HEK293T (cell line): ENCODE results near the gene LAMA3.

ENCODE experiments used
- CTCF ChIA-PET: fragments of 350-600 bp; formaldehyde crosslinking; extraction: SDS; loops from one replicate; lab custom pipeline; 2021; ENCODE audit warnings: antibody characterized with exemption, inconsistent platforms; lab: Yijun Ruan, JAX
- POLR2A ChIA-PET: fragments of 350-600 bp; formaldehyde crosslinking; extraction: SDS; loops from one replicate; lab custom pipeline; 2020; ENCODE audit warnings: antibody characterized with exemption, inconsistent platforms; lab: Yijun Ruan, JAX
- DNase-seq: peaks from one replicate; pipeline ENCODE4 v3.0.0; 2012; ENCODE audit warnings: mixed read lengths; ENCODE audit errors: extremely low spot score
- ARNT ChIP-seq: fragments of 450-650 bp; IDR thresholded peaks from 2 replicates; pipeline ENCODE4 v1.6.1; 2017; ENCODE audit warnings: mild to moderate bottlenecking
- BHLHE40 ChIP-seq: fragments of 450-650 bp; IDR thresholded peaks from 2 replicates; pipeline ENCODE4 v1.6.1; 2016; ENCODE audit warnings: mild to moderate bottlenecking, moderate library complexity, borderline replicate concordance
- CTBP1 ChIP-seq: fragments of 450-650 bp; IDR thresholded peaks from 2 replicates; pipeline ENCODE4 v1.6.1; 2016; ENCODE audit warnings: borderline replicate concordance
- ELF4 ChIP-seq: fragments of 450-650 bp; IDR thresholded peaks from 2 replicates; pipeline ENCODE4 v1.6.1; 2017; ENCODE audit warnings: antibody characterized with exemption
- FOXA1 ChIP-seq: fragments of 450-650 bp; IDR thresholded peaks from 2 replicates; pipeline ENCODE4 v1.6.1; 2016; ENCODE audit warnings: mild to moderate bottlenecking
- FOXK2 ChIP-seq: fragments of 450-650 bp; IDR thresholded peaks from 2 replicates; pipeline ENCODE4 v1.6.1; 2016; ENCODE audit warnings: mild to moderate bottlenecking
- FOXM1 ChIP-seq: fragments of 450-650 bp; IDR thresholded peaks from 2 replicates; pipeline ENCODE4 v1.6.1; 2017; ENCODE audit warnings: mild to moderate bottlenecking, borderline replicate concordance
- HDGF ChIP-seq: fragments of 450-650 bp; IDR thresholded peaks from 2 replicates; pipeline ENCODE4 v1.6.1; 2017; ENCODE audit warnings: antibody characterized with exemption, borderline replicate concordance
- L3MBTL2 ChIP-seq: fragments of 450-650 bp; conservative IDR thresholded peaks from 2 replicates; pipeline ENCODE4 v1.6.1; 2016; ENCODE audit warnings: mild to moderate bottlenecking
- LEF1 ChIP-seq: fragments of 450-650 bp; IDR thresholded peaks from 2 replicates; pipeline ENCODE4 v1.6.1; 2017; ENCODE audit warnings: mild to moderate bottlenecking, borderline replicate concordance
- NFRKB ChIP-seq: fragments of 450-650 bp; IDR thresholded peaks from 2 replicates; pipeline ENCODE4 v1.6.1; 2016; ENCODE audit warnings: mild to moderate bottlenecking, moderate library complexity
- PKNOX1 ChIP-seq: fragments of 450-650 bp; IDR thresholded peaks from 2 replicates; pipeline ENCODE4 v1.6.1; 2016
- SP1 ChIP-seq: fragments of 450-650 bp; IDR thresholded peaks from 2 replicates; pipeline ENCODE4 v1.6.1; 2017
- SUZ12 ChIP-seq: fragments of 450-650 bp; IDR thresholded peaks from 2 replicates; pipeline ENCODE4 v1.6.1; 2016; ENCODE audit warnings: mild to moderate bottlenecking
- TARDBP ChIP-seq: fragments of 450-650 bp; IDR thresholded peaks from 2 replicates; pipeline ENCODE4 v1.6.1; 2016
- ZNF384 ChIP-seq: fragments of 450-650 bp; IDR thresholded peaks from 2 replicates; pipeline ENCODE4 v1.6.1; 2016

LAMA3 gene

GRCh38 chr18:23880931-23881617, 191.8 kb downstream of the LAMA3 start:
- POLR2A ChIA-PET, result no interaction called here
- TF ChIP-seq NFRKB (no peak), HDGF (no peak), L3MBTL2 (no peak), FOXA1 (no peak), LEF1 (no peak), SP1 (no peak), BHLHE40 (no peak), SUZ12 (no peak), CTBP1 (no peak), ARNT (no peak), FOXK2 (no peak), PKNOX1 (no peak), TARDBP (no peak), ZNF384 (no peak), FOXM1 (no peak), ELF4 (no peak)
- no peak for DNase-seq
- CTCF ChIA-PET, result interaction anchor here (0.5 kb wide), 1 partner anchor 131 kb away, joined by 9 read pairs; no protein-coding TSS in a partner anchor

- no peak for TF ChIP-seq BHLHE40
- no peak for TF ChIP-seq L3MBTL2
- TF ChIP-seq SP1, result no peak
- no peak for TF ChIP-seq HDGF
- no peak for TF ChIP-seq CTBP1
- no peak for TF ChIP-seq SUZ12
- no peak for TF ChIP-seq NFRKB
- TF ChIP-seq ZNF384, result no peak
- TF ChIP-seq ARNT, result no peak
- no peak for TF ChIP-seq FOXA1
- no peak for TF ChIP-seq FOXK2
- TF ChIP-seq FOXM1, result no peak
- no peak for TF ChIP-seq TARDBP
- no peak for TF ChIP-seq ELF4
- TF ChIP-seq LEF1, result no peak
- POLR2A ChIA-PET, result no interaction called here
- CTCF ChIA-PET, result interaction anchor here (0.5 kb wide), 1 partner anchor 132 kb away, joined by 9 read pairs; no protein-coding TSS in a partner anchor
- no peak for DNase-seq
Observed at GRCh38 chr18:23881778-23882177, 192.5 kb downstream of the LAMA3 start.

- DNase-seq, result no peak
- ChIA-PET CTCF (no interaction called here), POLR2A (no interaction called here)
- no peak for TF ChIP-seq TARDBP
Observed at GRCh38 chr18:23882616-23883276, 193.5 kb downstream of the LAMA3 start.

- CTCF ChIA-PET, result interaction anchor here (0.7 kb wide), 1 partner anchor 1044 kb away, joined by 4 read pairs; no protein-coding TSS in a partner anchor
- TF ChIP-seq BHLHE40 (no peak), ZNF384 (no peak), SUZ12 (no peak), ELF4 (no peak), FOXK2 (no peak), FOXM1 (no peak), TARDBP (no peak), LEF1 (no peak), CTBP1 (no peak), PKNOX1 (no peak), HDGF (no peak), SP1 (no peak), FOXA1 (no peak), NFRKB (no peak), ARNT (no peak), L3MBTL2 (no peak)
- POLR2A ChIA-PET, result no interaction called here
- no peak for DNase-seq
Observed at GRCh38 chr18:23883277-23883790, 194.1 kb downstream of the LAMA3 start.

- DNase-seq, result no peak
- CTCF ChIA-PET, result no interaction called here
- TF ChIP-seq PKNOX1 (no peak), LEF1 (no peak), ELF4 (no peak), FOXK2 (no peak), SUZ12 (no peak), ARNT (no peak), HDGF (no peak), ZNF384 (no peak)
- POLR2A ChIA-PET, result no interaction called here
Observed at GRCh38 chr18:23884681-23885375, 195.6 kb downstream of the LAMA3 start.

- POLR2A ChIA-PET, result no interaction called here
- CTCF ChIA-PET, result no interaction called here
Observed at GRCh38 chr18:23885750-23886149, 196.5 kb downstream of the LAMA3 start.

More at GRCh38 chr18:23885750-23886149, 196.5 kb downstream of the LAMA3 start:
- TF ChIP-seq FOXK2 (no peak), TARDBP (no peak), LEF1 (no peak), FOXM1 (no peak), NFRKB (no peak), L3MBTL2 (no peak), HDGF (no peak), SUZ12 (no peak), CTBP1 (no peak), FOXA1 (no peak), SP1 (no peak)
- no peak for DNase-seq
